Activated CD4-positive, alpha-beta T cell treated with anti-CD3 and anti-CD28 coated beads, Interleukin-10, Interleukin-2, amounts not matched to agents 100 ng/mL and 50 ng/mL, durations not matched to agents 16 hours and 8 hours (primary cell): ENCODE measurements around the gene SLC36A1.
"Not testable (repeated sequence)": the region's sequence is repeated elsewhere in the genome, so short reads cannot be mapped to it uniquely, and the experiment has no call there.

ENCODE experiments used
- DNase-seq: peaks from one replicate; pipeline ENCODE4 v3.0.0-alpha.2; 2020

SLC36A1 gene

GRCh38 chr5:151491062-151491461 lies 43.7 kb downstream of the SLC36A1 start:
- no peak for DNase-seq

- no peak for DNase-seq
These were observed 45.3 kb downstream of the SLC36A1 start for GRCh38 chr5:151492729-151493128.

- no peak for DNase-seq
These were observed 46.3 kb downstream of the SLC36A1 start for GRCh38 chr5:151493665-151494064.

- DNase-seq = no peak
These were observed 47.9 kb downstream of the SLC36A1 start for GRCh38 chr5:151495320-151495719.

- no peak for DNase-seq
These were observed 48.7 kb downstream of the SLC36A1 start for GRCh38 chr5:151496041-151496484.

GRCh38 chr5:151497391-151498002 lies 50.1 kb downstream of the SLC36A1 start:
- DNase-seq = no peak

GRCh38 chr5:151498395-151499155 lies 51.2 kb downstream of the SLC36A1 start:
- DNase-seq = no peak

- DNase-seq = no peak
These were observed 52.2 kb downstream of the SLC36A1 start for GRCh38 chr5:151499501-151500035.

- DNase-seq = no peak
These were observed 56.6 kb downstream of the SLC36A1 start for GRCh38 chr5:151504006-151504405.

GRCh38 chr5:151508308-151508707 lies 60.9 kb downstream of the SLC36A1 start:
- DNase-seq = not testable (repeated sequence)

- no peak for DNase-seq
These were observed 61.8 kb downstream of the SLC36A1 start for GRCh38 chr5:151509231-151509630.

GRCh38 chr5:151509836-151510235 lies 62.4 kb downstream of the SLC36A1 start:
- DNase-seq = no peak

GRCh38 chr5:151517122-151517920 lies 69.9 kb downstream of the SLC36A1 start:
- DNase-seq = no peak

- no peak for DNase-seq
These were observed 72.9 kb downstream of the SLC36A1 start for GRCh38 chr5:151520294-151520693.

GRCh38 chr5:151522226-151522625 lies 74.8 kb downstream of the SLC36A1 start:
- no peak for DNase-seq

GRCh38 chr5:151523335-151523734 lies 75.9 kb downstream of the SLC36A1 start:
- DNase-seq = peak; percentile 70

- DNase-seq = no peak
These were observed 80.8 kb downstream of the SLC36A1 start for GRCh38 chr5:151528153-151528552.

GRCh38 chr5:151528996-151529395 lies 81.6 kb downstream of the SLC36A1 start:
- no peak for DNase-seq

GRCh38 chr5:151531581-151531980 lies 84.2 kb downstream of the SLC36A1 start:
- no peak for DNase-seq

GRCh38 chr5:151532416-151532815 lies 85.0 kb downstream of the SLC36A1 start:
- no peak for DNase-seq

- no peak for DNase-seq
These were observed 86.9 kb downstream of the SLC36A1 start for GRCh38 chr5:151534350-151534749.

- DNase-seq = no peak
These were observed 89.6 kb downstream of the SLC36A1 start for GRCh38 chr5:151537044-151537443.

- DNase-seq = no peak
These were observed 94.2 kb downstream of the SLC36A1 start for GRCh38 chr5:151541571-151541970.
